Pons (tissue), 1 donor: ENCODE measurements around the gene MAPK11.

ENCODE experiments used
- DNase-seq: peaks from one replicate; pipeline ENCODE4 v3.0.0-alpha.2; 2016; ENCODE audit warnings: low spot score

The MAPK11 gene

GRCh38 chr22:50248196-50249081 is 21.7 kb downstream of the MAPK11 start:
- DNase-seq = no peak

DNA sequence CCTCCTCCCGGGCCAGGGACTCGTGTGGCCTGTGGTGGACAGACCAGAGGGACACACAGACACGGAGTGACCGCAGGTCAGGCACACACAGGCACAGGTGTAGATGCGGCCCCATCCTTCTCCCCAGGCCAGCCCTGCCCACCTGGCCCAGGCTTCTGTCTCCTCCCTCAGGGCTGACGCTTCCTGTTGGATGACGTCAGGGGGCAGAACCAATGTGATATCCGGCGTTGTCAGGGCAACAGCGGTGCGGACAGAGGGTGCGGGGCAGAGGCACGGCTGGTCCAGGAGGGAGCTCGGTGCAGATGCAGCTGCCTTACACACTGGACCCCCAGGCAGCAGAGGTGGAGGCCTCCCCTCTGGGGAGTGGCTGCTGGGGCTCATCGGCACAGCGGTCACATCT is 22.4 kb downstream of the MAPK11 start:
- no peak for DNase-seq

- no peak for DNase-seq
Measured at GRCh38 chr22:50246242-50247175, 23.7 kb downstream of the MAPK11 start.

- no peak for DNase-seq
Measured at GRCh38 chr22:50245214-50246072, 24.7 kb downstream of the MAPK11 start.

GRCh38 chr22:50244420-50245213 is 25.6 kb downstream of the MAPK11 start, which contains the start of gene TUBGCP6:
Gene TUBGCP6 (minus strand): TSS chr22:50245023. CDS start chr22:50244459, 564 bp downstream.
- DNase-seq = peak; percentile 92

- DNase-seq = no peak
Measured at GRCh38 chr22:50243685-50244419, 26.3 kb downstream of the MAPK11 start.

GRCh38 chr22:50242406-50242949 is 27.7 kb downstream of the MAPK11 start:
- DNase-seq = no peak

DNA sequence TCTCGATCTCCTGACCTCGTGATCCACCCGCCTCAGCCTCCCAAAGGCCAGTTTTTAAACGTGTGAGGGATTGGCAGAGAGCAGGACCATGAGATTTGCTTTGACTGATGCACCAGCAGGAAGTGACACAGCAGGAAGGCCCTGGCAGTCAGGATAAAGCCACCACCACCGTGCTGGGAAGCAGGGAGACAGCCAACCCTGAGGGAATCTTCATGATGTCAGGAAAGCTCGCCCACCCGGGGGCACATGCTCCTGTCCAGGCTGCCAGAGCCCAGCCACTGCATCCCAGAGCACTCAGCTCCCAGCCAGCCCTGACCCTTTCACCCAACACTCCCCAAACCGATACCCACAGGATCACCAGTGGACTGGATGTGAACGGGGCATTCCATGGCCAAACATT is 31.4 kb downstream of the MAPK11 start:
- DNase-seq = no peak

DNA sequence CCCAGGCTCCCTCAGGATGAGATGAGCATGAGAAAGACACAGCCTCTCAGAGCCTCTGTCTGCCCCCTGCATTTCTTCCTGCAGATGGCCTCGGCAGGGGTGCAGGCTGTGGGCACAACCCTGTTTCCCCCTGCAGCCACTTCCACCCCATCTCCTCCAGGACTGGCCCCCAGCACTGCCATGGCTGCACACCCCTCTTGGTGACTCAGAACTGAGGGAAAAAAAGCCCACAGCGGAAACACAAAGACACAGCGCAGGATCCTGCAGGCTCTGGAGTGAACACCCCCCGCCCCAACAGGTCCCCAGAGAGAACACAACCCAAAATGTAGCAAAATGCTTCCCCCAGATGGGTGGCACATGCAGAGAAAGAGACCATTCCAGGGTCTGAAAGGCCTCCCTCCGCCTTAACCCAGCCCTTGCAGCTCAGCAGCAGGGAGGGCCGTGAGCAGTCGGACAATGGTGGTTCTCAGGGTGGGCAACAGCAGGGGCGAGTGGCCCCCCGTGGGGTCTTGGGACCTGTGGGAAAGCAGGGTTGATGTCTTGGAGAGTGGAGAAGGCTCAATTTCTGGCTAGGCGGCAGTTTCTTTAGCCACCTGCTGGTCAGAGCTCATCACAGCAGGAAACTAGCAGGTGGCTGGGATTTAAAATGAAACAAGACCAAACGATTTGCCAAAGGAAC is 33.3 kb downstream of the MAPK11 start:
- DNase-seq = no peak

DNA sequence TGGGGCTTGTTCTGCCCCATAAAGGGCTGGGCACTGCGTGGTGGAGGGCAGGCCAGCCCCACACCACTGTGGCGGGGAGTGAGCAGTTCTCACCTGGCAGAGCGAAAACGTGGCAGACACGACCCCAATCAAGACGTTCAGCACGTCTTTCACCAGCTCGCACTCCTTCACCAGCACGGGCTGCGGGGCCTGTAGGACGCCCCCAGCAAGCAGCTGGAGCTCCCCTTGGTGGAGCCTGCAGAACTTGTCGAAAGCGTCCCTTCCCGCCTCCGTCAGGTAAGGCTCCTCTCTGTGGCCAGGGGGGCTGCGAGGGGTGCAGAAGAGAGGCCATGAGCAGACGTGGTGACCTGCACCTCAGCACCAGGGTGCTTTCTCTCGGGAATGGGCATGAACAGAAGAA is 37.0 kb downstream of the MAPK11 start:
- no peak for DNase-seq

DNA sequence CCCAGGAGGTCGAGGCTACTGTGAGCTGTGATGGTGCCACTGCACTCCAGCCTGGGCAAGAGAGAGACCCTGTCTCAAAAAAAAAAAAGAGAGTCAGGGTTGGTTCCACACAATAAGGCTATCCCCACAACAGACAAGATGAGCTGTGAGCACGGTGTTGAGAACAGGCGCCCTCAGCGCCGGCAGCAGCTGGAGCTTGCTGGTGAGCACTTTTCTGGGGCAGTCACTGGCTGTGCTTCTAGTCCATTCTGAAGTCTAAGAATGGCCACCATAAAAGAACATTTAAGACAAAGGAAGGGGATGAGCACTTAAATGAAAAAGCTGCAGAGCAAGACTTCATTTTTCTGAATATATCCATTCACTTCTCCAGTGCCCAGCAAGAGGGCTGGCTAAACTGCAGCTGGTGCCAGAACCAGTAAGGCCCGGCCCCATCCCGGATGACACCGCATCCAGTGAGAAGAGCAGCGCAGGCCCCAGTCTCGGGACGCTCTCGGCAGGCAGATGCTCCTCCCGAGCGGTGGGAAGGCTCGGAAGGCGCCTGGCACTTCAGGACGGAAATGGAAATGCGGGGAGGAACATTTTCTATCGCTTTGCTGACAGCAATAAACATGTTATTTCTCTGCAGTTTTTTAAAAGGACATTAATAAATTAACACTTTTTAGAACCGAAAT is 37.6 kb downstream of the MAPK11 start:
- no peak for DNase-seq

DNA sequence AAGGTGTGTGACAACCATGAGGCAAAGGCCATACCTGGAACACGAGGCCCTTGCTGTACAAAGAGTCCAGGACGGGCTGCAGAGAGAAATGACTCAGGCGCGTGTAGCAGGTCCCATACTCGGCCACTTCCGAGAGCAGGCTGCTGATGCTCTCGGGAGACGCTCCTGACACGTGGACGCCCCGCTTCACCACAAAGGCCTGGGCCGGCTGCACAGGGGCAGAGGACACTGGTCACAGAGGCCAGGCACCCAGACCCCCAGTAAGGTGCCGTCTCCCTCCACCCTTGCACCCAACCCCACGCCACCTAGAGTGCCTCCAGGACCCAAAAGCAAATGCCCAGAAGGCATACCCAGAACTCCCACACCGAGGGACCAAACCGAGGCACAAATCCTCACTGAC is 40.8 kb downstream of the MAPK11 start:
- no peak for DNase-seq

GRCh38 chr22:50228366-50228765 is 41.8 kb downstream of the MAPK11 start:
- DNase-seq = no peak

- no peak for DNase-seq
Measured at GRCh38 chr22:50227579-50228215, 42.5 kb downstream of the MAPK11 start.

GRCh38 chr22:50226875-50227165 is 43.4 kb downstream of the MAPK11 start:
- no peak for DNase-seq

DNA sequence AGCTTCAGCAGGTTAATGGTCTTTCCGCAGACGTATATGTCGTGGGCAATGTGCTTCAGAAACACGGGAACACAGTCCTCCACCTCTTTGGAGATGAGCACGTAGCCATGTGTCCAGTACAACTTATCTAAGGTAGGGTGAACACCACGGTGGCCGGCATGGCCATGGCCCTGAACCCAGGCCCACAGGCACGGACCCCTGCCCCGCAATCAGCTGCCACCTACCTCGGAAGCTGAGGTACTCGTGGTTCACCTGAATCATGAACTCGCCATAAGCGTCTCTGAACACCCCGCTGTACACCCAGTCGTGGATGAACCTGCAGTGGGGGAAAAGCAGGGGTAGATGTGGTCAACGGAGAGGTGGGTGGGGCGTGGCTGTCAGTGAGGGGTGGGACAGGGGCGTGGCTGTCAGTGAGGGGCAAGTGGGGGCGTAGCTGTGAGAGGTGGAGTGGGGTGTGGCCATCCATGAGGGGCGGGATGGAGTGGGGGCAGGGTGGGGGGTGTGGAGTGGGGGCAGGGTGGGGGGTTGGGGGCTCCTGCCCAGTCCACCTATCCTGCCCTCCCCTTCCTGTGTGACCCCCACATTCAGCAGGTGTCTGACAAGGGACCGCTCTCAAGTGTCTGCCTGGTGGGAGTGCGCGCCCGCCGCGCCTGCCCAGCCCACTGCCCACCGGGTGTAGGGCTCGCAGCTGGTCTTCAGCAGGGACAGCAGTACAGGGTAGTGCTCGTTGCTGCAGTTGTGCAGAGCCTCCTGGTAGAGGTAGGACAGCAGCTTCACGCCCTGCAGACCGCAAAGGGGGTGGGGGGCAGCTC is 43.9 kb downstream of the MAPK11 start:
- no peak for DNase-seq

DNA sequence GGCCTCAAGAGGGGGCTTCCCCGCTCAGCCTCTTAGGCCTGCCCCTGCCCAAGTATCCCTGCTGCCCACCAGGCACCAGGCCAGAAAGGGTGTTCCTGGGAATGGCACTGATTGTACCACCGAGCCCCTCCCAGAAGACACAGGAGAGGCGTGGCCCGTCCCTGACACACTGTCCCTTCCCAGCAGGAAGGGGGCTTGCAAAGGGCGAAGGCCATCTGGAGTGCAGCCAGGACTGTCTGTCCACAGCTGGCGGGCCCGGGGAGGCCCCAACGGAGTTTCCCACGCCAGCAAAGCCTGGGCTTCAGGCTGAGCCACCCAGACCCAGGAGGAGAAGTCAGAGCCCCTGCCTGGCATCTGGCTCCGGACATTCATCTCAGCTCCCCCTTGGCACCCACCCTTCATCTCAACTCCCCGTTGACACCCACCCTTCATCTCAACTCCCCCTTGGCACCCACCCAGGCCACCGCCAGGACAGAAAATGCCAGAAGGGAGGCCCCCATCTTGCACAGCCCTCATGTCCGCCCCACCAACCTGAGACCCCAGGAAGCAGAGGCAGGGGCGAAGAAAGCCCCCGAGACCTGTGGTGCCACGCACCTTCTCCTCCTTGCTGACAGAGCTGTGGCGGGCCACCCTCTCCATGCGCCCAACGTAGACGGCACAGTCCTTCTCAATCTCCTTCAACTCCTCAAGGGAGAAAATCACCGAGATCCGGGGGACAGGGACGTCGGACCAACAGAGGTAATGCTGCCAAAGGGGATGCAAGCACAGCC is 44.8 kb downstream of the MAPK11 start:
- no peak for DNase-seq
